ENCODE results near the gene IRF4. TPM values are rescaled to one million over a fixed set of nuclear protein-coding genes. Genes with fewer than 3 reads are reported as not detected.

Gene IRF4
- total and polyA plus RNA-seq, 11 donors = 0.08 to 4.4 (median 0.30) TPM; not detected in 1

DNA sequence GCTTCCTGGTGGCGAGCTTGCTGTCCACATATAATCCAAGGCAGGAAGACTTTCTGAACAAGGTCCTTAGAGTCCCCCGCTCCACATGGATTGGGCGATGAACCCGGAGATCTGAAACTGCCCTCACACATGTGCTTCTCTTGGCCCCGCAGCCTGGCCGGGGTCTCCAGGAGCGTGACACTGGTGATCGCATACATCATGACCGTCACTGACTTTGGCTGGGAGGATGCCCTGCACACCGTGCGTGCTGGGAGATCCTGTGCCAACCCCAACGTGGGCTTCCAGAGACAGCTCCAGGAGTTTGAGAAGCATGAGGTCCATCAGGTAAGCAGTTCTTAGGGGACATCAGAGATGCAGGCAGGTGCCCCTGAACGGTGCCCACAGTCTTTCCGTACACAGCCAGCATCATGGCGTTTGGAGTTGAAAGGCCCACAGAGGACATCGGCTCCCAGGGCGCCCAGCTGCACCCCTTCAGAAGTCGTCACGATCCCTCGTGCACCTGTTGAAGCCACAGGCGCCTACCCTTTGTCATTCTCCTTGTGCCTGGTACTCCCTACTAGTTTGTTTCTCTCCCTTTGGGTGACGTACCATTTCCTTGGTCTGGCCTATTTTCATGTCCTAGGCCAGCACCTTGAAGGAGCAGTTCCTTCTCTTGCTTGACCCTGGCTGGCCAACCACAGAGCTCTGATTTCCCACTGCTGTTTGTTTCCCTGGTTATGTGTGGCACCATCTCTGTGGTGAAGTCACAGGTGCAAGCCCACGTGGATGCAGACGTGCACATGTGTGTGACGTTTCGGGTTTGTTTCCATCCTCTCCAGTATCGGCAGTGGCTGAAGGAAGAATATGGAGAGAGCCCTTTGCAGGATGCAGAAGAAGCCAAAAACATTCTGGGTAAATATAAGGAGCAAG, 43.3 kb upstream of the IRF4 start:
- no peak for TF ChIP-seq CTCF (IDR thresholded peaks at IDR 0.05)
- no peak for TF ChIP-seq POLR2A (IDR thresholded peaks at IDR 0.05)
- intact Hi-C loops (cut with DNase I) = no loop called here
- Histone ChIP-seq H3K27me3 (no peaks in the 10 kb centered on the region), H3K36me3 (peaks cover 0 to 68% (median 41%) of the 10 kb centered on the region in 9 donors), H3K4me1 (peaks cover 0 to 16% (median 3%) of the 10 kb centered on the region in 12 donors), H3K9me3 (no peaks in the 10 kb centered on the region), H3K27ac (no peak overlapping the region), H3K4me3 (no peak overlapping the region)
- DNase-seq = peak in 2 of 5 donors; percentile 19 to 62
- WGBS, 4 donors = 91 to 94% (median 92%) methylated on average over 27 of the region's 27 CpGs
- no peak for ATAC-seq

DNA sequence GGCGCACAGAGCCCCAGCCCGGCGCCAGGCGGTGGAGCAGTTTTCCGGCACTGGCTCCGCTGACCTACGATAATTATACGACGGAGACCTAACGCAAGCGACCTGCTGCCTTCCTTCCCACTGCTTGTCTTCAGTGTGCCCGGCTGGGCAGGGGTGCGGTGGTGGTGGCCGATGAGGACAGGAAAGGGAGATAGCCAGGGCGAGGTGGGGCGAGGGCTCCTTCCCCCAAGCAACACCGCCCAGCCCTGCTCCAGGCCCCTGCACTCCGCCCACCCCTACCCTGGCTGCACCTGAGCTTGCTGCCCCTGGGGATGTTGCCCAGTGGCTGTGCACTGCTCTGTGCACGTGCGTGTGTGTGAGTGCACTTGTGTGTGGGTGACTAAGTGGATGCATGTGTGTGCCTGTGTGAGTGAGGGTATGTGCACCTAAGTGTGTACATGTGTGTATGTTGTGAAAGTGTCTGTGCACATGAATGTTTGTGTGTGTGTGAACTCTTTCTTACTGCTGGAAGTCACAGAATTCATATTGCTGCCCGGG, 42.6 kb upstream of the IRF4 start:
- ATAC-seq = peak in 1 of 4 donors; percentile 23
- H3K9me3 ChIP-seq = no peaks in the 10 kb centered on the region
- no peaks in the 10 kb centered on the region for H3K27me3 ChIP-seq
- no peak overlapping the region for H3K27ac ChIP-seq
- TF ChIP-seq POLR2A (IDR thresholded peaks at IDR 0.05) (no peak), CTCF (IDR thresholded peaks at IDR 0.05) (no peak)
- 88 to 91% (median 88%) methylated on average over 21 of the region's 21 CpGs for WGBS, 4 donors
- peak in 1 of 5 donors; percentile 61 for DNase-seq
- H3K4me3 ChIP-seq = no peak overlapping the region
- intact Hi-C loops (cut with DNase I) = no loop called here
- H3K4me1 ChIP-seq = peaks cover 0 to 10% (median 0%) of the 10 kb centered on the region in 12 donors
- peaks cover 0 to 68% (median 41%) of the 10 kb centered on the region in 9 donors for H3K36me3 ChIP-seq

DNA sequence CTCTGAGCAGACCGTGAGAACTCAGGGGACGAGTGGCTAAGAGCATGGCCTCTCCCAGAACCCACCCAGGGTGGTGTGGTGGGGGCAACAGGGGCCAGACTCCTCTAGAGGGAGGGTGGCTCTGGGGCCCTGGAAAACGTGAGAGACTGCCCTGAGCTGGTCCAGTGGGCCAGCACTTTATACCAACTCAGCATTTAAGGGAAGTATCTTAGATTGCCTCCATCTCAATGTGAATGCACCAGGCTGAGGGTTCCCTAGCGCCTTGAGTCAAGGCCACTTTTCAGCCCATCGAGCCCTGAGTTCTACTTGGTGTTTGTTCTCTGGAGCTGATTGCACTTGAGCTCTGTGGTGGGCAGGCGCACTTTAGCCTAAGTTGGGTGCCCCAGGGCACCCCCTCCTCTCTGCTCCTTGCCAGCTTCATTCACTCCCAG, 42.0 kb upstream of the IRF4 start:
- H3K36me3 ChIP-seq = peaks cover 0 to 68% (median 41%) of the 10 kb centered on the region in 9 donors
- TF ChIP-seq POLR2A (IDR thresholded peaks at IDR 0.05) (no peak), CTCF (IDR thresholded peaks at IDR 0.05) (no peak)
- H3K27me3 ChIP-seq = no peaks in the 10 kb centered on the region
- DNase-seq (peak in 1 of 5 donors; percentile 61), ATAC-seq (no peak)
- no peak overlapping the region for H3K4me3 ChIP-seq
- no peaks in the 10 kb centered on the region for H3K9me3 ChIP-seq
- H3K4me1 ChIP-seq = peaks cover 0 to 4% (median 0%) of the 10 kb centered on the region in 12 donors
- WGBS, 4 donors = 77 to 84% (median 81%) methylated on average over 6 of the region's 6 CpGs
- no peak overlapping the region for H3K27ac ChIP-seq
- intact Hi-C loops (cut with DNase I) = no loop called here

GRCh38 chr6:350371-350770, 41.2 kb upstream of the IRF4 start:
- Histone ChIP-seq H3K9me3 (no peaks in the 10 kb centered on the region), H3K4me1 (peaks cover 0 to 3% (median 0%) of the 10 kb centered on the region in 12 donors), H3K27ac (no peak overlapping the region), H3K4me3 (no peak overlapping the region), H3K27me3 (no peaks in the 10 kb centered on the region), H3K36me3 (peaks cover 0 to 68% (median 41%) of the 10 kb centered on the region in 9 donors)
- ATAC-seq (no peak), DNase-seq (no peak)
- intact Hi-C loops (cut with DNase I) = no loop called here
- 87 to 92% (median 89%) methylated on average over 9 of the region's 9 CpGs for WGBS, 4 donors
- no peak for TF ChIP-seq CTCF (IDR thresholded peaks at IDR 0.05)
